ENCODE measurements around the gene TOE1. TPM values are rescaled to one million over a fixed set of nuclear protein-coding genes. Genes with fewer than 3 reads are reported as not detected.

The TOE1 gene
- total and polyA plus RNA-seq, 9 of the 15 experiments (the other 6 are each of a cell fraction or from before 2014, with no cell fraction given): 32.1 to 85.7 (median 38.0) TPM

DNA sequence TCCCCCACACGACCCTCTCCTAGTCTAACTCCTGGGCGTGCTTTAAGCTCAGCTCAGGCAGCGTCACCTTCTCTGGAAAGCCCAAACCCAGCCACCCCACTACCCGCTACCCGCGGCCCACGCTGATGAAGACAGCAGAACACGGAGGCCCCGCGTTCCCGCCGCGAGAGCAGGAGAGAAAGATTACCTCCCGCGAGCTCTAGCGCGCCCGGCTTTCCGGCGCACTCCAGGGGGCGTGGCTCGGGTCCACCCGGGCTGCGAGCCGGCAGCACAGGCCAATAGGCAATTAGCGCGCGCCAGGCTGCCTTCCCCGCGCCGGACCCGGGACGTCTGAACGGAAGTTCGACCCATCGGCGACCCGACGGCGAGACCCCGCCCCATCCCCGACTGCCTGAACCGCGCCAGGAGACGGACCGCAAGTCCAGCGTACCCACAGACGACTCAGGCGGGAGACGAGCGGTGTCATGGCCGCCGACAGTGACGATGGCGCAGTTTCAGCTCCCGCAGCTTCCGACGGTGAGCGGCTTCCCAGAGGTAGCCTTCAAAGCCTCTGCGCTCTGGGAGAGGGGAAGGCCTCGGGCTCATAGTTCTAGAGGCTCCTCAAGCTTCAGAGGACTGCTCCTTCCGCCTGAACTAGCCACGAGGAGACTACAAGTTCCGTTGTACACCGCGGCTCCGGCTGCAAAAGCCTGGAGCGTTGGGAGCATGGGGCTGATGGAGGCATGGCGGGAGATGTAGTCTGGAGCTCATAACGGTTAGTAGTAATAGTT, at the start of gene TOE1, which contains the start of gene MUTYH (continued):
- peak; percentile 62; the same call in 1 of the 2 replicates for TF ChIP-seq ZNF431 (CRISPR knock-in tag; IDR thresholded peaks at IDR 0.05)
- TF ChIP-seq BHLHE40 (IDR thresholded peaks at IDR 0.05; ENCODE audit: low read length): 0 out of 2 replicates have a peak, but pooled peaks have one; percentile 23
- TF ChIP-seq YY1 (IDR thresholded peaks at IDR 0.05; ENCODE audit: borderline replicate concordance in 1 of 3, control insufficient read depth in 1 of 3, extremely low read depth in 1 of 3, insufficient read depth in 3 of 3, insufficient read length in 1 of 3, insufficient replicate concordance in 2 of 3, low read depth in 1 of 3, low read length in 2 of 3): peak; percentile 90 to 96 (median 93)
- no peak for TF ChIP-seq HDAC6 (IDR thresholded peaks at IDR 0.05; ENCODE audit: low read depth, low read length)
- no peak for TF ChIP-seq STAT5A (IDR thresholded peaks at IDR 0.05; ENCODE audit: borderline replicate concordance, low read length)
- no peak; the same call in none of the 2 replicates for TF ChIP-seq ZNF12 (CRISPR knock-in tag; IDR thresholded peaks at IDR 0.05)
- no peak for TF ChIP-seq CHD1 (IDR thresholded peaks at IDR 0.05; ENCODE audit: low read length)
- TF ChIP-seq GATAD2B (IDR thresholded peaks at IDR 0.05; ENCODE audit: borderline replicate concordance): no peak
- no peak for TF ChIP-seq ZNF695 (CRISPR knock-in tag; IDR thresholded peaks at IDR 0.05)
- TF ChIP-seq U2AF1 (optimal IDR thresholded peaks at IDR 0.05; ENCODE audit: low read depth, low read length): no peak
- peak; percentile 89 for TF ChIP-seq KAT7 (CRISPR knock-in tag; IDR thresholded peaks at IDR 0.05; ENCODE audit: borderline replicate concordance)
- TF ChIP-seq ZNF232 (CRISPR knock-in tag; IDR thresholded peaks at IDR 0.05): 0 out of 2 replicates have a peak, but pooled peaks have one; percentile 62
- no peak for TF ChIP-seq TEAD2 (tag; IDR thresholded peaks at IDR 0.05)
- no peak for TF ChIP-seq WHSC1 (IDR thresholded peaks at IDR 0.05; ENCODE audit: low read length)
- peak; percentile 96 for TF ChIP-seq CXXC5 (CRISPR knock-in tag; IDR thresholded peaks at IDR 0.05)
- peak; percentile 75 for TF ChIP-seq EGR1 (conservative IDR thresholded peaks at IDR 0.05)
- TF ChIP-seq SIRT6 (IDR thresholded peaks at IDR 0.05; ENCODE audit: low read depth, low read length): no peak
- TF ChIP-seq CBX5 (IDR thresholded peaks at IDR 0.05; ENCODE audit: borderline replicate concordance, low read depth): 0 out of 2 replicates have a peak, but pooled peaks have one; percentile 16
- TF ChIP-seq, protein P1, sequence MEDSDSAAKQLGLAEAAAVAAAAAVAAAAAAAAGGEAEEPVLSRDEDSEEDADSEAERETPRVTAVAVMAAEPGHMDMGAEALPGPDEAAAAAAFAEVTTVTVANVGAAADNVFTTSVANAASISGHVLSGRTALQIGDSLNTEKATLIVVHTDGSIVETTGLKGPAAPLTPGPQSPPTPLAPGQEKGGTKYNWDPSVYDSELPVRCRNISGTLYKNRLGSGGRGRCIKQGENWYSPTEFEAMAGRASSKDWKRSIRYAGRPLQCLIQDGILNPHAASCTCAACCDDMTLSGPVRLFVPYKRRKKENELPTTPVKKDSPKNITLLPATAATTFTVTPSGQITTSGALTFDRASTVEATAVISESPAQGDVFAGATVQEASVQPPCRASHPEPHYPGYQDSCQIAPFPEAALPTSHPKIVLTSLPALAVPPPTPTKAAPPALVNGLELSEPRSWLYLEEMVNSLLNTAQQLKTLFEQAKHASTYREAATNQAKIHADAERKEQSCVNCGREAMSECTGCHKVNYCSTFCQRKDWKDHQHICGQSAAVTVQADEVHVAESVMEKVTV (CRISPR knock-in tag; IDR thresholded peaks at IDR 0.05): no peak
- TF ChIP-seq C11orf30 (IDR thresholded peaks at IDR 0.05; ENCODE audit: low read depth): peak; percentile 72
- TF ChIP-seq RBM39 (optimal IDR thresholded peaks at IDR 0.05; ENCODE audit: low read depth, low read length): no peak
- no peak; the same call in 1 of the 2 replicates for TF ChIP-seq BCOR (IDR thresholded peaks at IDR 0.05)
- TF ChIP-seq HDAC8 (tag; IDR thresholded peaks at IDR 0.05): peak; percentile 21; the same call in 1 of the 2 replicates
- no peak for TF ChIP-seq HNRNPK (IDR thresholded peaks at IDR 0.05; ENCODE audit: low read depth, low read length, poor library complexity, severe bottlenecking)
- no peak for TF ChIP-seq ZNF408 (CRISPR knock-in tag; IDR thresholded peaks at IDR 0.05; ENCODE audit: low read depth)
- TF ChIP-seq CCNT2 (IDR thresholded peaks at IDR 0.05; ENCODE audit: borderline replicate concordance, extremely low read depth, insufficient read length, low read depth, low read length): peak; percentile 71
- TF ChIP-seq, protein P2, sequence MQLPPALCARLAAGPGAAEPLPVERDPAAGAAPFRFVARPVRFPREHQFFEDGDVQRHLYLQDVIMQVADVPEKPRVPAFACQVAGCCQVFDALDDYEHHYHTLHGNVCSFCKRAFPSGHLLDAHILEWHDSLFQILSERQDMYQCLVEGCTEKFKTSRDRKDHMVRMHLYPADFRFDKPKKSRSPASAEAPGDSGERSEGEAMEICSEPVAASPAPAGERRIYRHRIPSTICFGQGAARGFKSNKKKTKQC (CRISPR knock-in tag; IDR thresholded peaks at IDR 0.05): peak; percentile 85
- TF ChIP-seq ZNF282 (CRISPR knock-in tag; IDR thresholded peaks at IDR 0.05): no peak

Data from K562 (cell line).